Measurements from ENCODE around the gene SPRN.

- TF ChIP-seq POLR2AphosphoS5 (IDR thresholded peaks at IDR 0.05) (no peak), EP300 (IDR thresholded peaks at IDR 0.05) (no peak), CTCF (IDR thresholded peaks at IDR 0.05) (no peak)
These were observed 41.6 kb upstream of the SPRN start for GRCh38 chr10:133465950-133466474.

Measured in stomach (tissue), 4 donors.